HG03039 (cell line): ENCODE measurements around the gene JMY.
"Not testable (repeated sequence)": the region's sequence is repeated elsewhere in the genome, so short reads cannot be mapped to it uniquely, and the experiment has no call there.

Experiments
- ATAC-seq: cut with Tn5 transposase; IDR thresholded peaks from one replicate; pipeline ENCODE4 v1.9.1; 2021; ENCODE audit warnings: mild to moderate bottlenecking, moderate library complexity; ENCODE audit not compliant: unreplicated experiment

The JMY gene

DNA sequence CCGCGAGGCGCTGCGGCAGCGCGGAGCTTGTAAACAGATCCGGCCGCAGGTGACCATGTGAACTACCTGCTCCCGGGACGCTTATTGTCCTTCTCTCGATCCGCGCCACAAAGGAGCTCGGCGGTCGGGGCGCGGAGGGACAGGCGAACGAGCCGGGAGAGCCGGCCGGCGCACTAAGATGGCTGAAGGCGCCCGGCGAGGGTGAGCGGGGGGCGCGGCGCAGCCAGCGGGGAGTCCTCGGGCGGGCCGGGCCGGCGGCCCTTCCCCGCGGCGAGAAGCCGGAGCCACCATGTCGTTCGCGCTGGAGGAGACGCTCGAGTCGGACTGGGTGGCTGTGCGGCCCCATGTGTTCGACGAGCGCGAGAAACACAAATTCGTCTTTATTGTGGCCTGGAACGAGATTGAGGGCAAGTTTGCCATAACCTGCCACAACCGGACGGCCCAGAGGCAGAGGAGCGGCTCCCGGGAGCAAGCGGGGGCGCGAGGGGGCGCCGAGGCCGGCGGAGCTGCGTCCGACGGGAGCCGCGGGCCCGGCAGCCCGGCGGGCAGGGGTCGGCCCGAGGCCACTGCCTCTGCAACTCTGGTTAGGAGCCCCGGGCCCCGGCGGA lies 535 bp downstream of the JMY start:
- peak; percentile 23 for ATAC-seq

DNA sequence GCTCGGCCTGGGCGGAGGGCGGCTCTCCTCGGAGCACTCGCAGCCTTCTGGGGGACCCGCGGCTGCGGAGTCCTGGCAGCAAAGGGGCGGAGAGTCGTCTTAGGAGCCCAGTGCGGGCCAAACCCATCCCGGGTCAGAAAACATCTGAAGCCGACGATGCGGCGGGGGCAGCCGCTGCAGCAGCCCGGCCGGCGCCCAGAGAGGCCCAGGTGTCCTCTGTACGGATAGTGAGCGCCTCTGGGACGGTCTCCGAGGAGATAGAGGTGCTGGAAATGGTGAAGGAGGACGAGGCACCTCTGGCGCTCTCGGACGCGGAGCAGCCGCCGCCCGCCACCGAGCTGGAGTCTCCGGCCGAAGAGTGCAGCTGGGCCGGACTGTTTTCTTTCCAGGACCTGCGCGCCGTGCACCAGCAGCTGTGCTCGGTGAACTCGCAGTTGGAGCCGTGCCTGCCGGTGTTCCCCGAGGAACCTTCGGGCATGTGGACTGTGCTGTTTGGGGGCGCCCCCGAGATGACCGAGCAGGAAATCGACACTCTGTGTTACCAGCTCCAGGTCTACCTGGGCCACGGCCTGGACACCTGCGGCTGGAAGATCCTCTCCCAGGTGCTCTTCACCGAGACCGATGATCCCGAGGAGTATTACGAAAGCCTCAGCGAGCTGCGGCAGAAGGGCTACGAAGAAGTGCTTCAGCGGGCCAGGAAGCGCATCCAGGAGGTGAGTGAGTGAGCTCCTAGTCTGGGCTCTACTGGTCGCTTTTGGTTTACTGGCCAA lies 1.2 kb downstream of the JMY start:
- ATAC-seq, result peak; percentile 15

DNA sequence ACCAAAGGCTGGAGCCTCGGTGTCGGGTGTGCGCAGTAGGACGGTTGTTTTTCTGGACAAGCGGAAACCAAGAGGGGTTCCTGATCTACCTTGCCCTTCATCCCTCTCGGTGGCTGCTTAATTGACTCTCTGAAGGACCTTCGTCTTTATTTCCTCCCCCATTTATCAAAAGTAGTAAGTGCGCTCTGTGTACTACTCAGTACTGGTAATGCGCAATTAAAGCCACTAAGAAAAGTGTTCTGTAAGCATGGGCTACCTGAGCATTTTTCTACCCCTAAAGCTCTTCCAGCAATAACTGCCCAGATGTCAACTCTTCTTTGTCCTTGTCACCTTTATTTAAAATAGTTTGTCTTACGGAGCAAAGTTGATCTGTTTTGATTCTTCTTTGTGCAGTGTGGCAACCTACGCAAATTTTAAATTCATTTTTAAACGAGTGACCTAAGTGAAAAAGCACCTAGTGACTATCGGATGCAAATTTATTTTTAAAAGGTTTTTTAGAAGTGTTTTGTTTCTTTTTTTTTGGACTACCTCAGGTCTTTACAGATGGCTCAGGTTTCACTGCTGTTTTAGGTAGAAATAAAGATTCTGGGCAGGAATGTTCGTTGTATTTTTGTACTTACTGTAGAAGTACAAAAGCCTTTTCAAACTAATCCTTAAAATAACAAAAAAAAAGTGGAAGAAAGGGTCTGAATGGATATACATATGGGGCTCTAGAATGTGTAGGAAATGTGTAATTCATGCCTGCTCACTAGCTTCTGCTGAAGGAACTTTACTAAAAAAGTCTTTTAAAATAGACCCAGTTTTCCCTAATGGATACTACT lies 2.0 kb downstream of the JMY start:
- ATAC-seq, result no peak

DNA sequence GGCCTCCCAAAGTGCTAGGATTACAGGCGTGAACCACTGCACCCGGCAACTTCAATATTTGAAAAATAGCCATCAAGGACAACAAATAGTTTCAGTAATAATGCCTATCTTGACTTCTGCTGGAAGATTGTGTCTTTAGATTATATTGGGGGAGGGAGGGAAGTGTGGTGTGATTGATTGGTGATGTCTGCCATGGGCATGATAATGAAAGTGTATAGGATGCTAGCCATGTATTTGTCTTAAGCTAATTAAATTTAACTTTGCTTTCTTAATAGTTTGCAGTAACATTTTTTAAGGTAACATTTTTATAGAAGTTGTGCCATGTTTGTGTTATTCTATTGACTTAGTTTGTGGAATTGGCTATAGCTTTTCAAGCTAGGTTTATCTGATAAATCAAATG lies 4.6 kb downstream of the JMY start:
- no peak for ATAC-seq

DNA sequence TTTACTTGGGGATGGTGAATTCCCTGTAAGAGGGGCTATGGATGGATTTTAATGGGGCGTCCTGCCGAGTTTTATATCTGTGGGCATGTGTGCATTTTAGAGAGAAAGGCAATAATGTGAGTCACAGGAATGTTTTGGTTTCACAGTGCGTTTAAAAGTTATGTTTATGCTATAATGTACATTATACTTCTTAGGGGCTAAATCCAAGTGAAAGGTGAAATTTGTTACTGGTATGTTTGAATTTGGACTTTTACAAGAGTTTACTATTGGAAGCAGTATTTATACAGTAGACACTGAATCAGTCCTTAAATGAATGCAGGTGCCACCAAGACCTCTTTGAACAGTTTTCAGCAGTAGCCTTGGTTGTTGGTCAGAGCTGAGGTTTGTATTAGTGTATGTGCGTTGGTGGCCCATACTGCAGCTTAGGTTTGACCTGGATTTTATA lies 5.6 kb downstream of the JMY start:
- ATAC-seq, result no peak

DNA sequence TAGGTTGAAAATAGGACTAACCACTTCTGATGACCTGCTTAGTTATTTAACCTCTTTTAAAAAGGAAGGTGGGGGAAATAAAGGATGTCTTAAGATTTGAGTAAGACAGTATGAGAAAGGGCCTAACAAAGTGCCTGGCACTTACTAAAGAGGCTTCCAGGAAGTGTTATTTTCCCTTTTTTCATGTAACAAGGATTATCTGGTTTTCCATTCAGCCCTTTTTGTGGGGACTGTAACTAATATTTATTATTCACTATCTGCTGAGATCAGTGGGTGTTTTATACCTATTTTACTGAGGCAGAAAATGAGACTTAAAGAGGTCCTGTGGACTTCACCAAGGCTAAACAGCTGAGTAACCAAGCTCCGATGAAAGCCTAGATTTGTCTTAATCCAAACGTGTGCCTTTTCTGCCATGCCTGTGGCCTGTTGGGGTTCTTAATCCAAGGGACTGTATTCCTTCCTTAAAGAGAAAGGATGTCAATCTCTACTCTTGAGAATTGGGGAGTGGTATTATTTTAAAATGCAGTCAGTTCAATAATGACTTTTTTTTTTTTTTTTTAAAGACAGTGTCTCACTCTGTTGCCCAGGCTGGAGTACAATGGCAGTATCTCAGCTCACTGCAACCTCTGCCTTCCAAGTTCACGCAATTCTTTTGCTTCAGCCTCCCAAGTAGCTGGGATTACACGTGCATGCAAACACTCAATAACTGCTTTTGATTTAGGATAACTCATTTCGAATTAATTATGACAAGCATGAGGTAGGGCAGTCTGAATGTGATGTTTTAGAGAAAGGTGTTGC lies 6.5 kb downstream of the JMY start:
- ATAC-seq, result no peak

DNA sequence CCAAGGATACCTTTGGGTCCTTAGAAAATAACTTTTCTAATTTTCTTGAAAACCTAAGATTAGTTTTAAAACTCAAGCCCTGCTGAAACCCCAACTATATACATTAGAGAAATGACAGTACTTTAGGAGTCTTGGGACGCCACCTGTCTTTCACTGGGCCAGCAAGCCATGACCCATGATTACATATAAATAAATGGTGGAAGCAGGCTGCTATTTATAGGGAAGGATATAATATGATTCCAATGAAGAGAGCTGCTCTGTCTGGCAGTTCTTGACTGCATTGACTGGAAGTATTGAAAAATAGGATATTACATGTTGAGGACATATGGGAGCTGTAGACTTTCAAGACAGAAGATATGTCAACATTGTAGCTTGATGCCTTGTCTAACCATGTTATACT lies 7.3 kb downstream of the JMY start:
- ATAC-seq, result no peak

DNA sequence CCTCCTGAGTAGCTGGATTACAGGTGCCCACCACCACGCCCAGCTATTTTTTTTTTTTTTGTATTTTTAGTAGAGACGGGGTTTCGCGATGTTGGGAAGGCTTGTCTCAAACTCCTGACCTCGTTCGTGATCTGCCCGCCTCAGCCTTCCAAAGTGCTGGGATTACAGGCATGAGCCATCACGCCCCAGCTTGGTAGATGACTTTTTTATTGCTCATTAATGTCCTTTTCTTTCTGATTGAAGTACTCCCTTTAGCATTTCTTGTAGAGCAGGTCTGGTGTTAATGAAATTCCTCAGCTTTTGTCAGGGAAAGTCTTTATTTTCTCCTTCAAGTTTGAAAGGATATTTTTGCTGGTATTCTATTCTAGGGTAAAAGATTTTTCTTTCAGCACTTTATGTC lies 18.1 kb downstream of the JMY start:
- ATAC-seq, result not testable (repeated sequence)

DNA sequence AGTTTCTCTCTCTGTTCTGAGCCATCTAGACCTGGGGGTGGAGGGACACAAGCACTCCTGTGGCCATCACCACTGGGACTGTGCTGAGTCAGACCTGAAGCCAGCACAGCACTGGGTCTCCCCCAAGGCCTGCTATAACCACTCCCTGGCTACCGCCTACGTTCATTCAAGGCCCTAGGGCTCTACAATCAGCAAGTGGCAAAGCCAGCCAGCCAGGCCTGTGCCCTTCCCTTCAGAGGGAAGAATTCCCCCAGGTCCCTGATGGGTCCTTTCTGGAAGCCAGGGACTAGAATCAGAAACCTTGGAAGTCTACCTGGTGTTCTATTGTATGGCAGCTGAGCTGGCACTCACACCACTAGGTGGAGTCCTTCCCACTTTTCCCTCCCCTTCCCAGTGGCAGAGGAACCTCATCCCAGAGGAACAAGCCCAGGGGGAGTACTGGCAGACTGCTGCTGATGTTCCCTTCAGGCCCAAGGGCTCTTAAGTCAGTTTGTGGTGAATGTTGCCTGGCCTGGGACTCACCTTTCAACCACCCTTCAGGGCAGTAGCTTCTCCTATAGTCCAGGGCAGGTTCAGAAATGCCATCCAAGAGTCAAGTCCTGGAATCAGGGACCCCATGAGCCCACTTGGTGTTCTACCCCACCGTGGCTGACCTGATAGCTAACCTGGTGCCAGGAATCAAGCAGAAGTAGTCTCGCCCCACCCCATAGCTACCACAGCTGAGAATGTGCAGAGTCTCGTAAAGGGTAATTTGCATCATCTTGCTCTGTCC lies 20.0 kb downstream of the JMY start:
- ATAC-seq, result peak; percentile 76

DNA sequence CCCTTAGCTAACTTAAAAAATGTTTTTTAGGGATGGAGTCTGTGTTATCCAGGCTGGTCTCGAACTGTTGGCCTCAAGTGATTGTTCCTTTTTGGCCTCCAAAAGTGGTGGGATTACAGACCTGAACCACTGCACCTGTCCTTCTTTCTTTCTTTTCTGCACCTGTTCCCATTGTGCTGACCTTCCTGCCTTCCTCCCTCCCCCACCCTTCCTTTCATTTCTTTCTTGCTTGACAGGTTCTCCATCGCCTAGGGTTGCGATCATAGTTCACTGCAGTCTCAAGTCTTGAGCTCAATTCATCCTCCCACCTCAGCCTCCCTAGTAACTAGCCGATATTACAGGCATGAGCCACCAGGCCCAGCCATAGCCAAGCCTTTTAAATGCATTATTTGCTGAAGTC lies 20.6 kb downstream of the JMY start:
- no peak for ATAC-seq

DNA sequence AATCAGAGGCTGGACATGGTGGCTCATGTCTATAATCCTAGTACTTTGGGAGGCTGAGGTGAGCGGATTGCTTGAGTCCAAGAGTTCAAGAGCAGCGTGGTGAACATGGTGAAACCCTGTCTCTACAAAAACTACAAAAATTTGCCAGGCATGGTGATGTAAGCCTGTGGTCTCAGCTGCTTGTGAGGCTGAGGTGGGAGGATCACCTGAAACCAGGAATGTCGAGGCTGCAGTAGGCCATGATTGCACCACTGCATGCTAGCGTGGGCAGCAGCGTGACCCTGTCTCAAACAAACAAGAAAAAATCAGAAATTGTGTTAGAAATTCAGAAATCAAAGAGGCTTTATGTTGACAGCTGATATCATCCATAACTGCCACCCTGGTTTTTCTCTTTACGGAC lies 21.4 kb downstream of the JMY start:
- ATAC-seq, result no peak

DNA sequence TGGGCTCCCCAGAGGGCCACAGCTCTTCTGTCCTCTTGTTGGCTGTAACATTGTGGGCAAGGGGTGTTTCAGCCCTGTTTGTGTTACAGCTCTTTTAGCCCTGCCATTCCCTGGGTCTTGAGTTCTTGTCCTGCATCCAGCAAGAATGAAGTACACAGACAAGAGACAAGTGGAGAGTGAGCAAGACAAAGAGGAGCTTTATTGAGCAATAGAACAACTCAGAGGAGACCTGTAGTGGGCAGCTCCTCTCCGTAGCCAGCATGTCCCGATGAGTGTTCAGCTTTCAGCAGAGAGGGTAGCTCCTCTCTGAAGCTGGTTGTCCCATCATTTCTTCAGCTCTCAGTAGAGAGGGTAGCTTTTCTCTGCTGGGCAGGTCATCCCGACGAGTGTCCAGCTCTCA lies 22.9 kb downstream of the JMY start:
- no peak for ATAC-seq

DNA sequence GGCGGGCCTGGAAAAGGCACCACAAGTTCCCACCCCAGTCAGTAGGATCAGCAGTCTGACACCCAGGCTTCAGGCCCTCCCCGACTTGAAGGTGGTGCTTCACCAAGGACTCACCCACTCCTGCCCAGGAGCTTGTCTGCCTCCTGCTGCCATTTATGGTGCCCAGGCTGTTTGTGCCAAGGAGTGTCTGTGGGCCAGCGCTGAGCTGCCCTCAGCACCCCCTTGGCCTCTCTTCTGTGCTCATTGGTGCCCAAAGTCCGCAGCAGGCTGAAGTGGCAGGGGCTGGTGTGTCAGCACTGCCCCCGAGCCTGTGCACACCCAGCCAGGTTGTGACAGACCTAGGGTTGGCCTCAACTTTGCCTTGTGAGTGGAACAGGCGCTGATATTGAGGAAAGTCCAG lies 23.5 kb downstream of the JMY start:
- no peak for ATAC-seq

DNA sequence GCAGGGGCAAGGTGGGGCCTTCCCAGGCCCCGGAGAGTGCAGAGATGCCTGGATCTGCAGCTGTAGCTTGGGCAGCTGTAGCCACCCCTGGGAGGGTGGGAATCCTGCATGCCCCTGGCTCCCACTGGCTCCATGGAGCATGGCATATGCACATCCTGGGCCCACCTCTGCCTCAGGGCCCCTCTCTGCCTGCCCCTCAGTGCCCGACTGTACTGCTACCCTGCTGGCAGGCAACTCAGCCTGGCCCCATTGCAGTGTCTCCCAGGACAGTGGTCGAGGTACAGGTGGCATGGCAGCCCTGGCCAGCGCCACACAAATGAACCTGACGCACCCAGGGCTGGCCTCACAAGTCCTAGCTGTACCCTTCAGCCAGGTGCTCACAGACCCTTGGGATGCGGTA lies 23.9 kb downstream of the JMY start:
- ATAC-seq, result no peak

DNA sequence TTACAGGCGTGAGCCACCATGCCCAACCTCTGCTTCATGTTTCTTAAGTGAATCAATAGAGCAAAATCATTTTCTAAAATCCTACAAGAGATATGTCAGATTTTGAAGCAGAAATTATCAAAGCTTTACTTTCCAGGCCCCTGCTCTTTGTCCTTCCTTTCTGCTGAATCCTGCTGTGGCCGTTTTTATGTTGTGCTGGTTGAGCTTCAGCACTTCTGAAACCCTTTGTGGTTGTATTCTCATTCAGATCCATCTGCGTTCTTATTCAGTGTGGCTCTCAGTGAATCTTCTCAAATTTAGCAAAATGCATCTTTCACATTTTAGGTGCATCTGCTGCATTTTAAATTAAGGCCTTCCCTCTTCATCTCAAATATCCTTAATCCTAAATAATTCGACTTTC lies 26.0 kb downstream of the JMY start:
- no peak for ATAC-seq

DNA sequence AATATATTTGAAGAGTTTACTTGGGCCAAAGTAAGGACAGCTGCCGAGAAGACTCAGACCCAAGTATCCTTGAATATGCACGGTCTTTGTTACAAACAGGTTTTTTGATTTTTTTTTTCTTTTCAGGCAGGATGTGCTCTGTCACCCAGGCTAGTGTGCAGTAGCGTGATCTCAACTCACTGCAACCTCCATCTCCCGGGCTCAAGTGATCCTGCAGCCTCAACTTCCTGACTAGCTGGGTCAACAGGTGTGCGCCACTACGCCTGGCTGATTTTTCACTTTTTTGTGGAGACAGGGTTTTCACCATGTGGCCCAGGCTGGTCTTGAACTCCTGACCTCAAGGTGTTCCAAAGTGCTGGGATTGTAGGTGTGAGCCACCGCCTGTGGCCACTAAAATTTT lies 27.4 kb downstream of the JMY start:
- ATAC-seq, result no peak

DNA sequence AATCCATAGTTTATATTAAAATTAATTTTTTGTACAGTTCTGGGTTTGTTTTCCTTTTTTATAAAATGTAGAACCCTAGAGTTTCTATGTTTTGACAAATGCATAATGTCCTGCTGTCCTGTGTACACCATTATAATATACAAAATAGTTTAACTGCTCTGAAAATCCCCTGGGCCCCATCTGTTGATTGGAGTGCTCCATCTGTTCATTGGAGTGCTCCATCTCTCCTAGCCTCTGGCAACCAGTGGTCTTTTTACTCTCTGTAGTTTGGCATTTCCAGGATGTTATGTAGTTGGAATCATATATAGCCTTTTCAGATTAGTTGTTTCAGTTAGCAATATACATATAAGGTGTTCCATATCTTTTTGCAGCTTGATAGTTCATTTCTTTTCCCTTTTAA lies 31.2 kb downstream of the JMY start:
- ATAC-seq, result no peak

DNA sequence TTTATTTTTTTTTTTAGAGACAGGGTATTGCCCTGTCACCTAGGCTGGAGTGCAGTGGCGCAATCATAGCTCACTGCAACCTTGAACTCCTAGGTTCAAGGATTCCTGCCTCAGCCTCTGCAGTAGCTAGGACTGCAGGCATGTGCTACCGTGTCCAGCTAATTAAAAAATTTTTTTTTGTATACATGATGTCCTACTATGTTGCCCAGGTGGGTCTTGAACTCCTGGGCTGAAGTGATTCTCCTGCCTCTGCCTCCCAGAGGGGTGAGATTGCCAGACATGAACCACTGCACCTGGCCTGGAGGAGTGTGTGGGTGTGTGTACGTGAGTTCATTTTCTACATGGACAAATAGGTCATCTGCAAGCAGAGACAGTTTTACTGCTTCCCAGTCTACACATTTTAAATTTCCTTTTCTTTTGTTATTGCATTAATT lies 33.8 kb downstream of the JMY start:
- no peak for ATAC-seq

DNA sequence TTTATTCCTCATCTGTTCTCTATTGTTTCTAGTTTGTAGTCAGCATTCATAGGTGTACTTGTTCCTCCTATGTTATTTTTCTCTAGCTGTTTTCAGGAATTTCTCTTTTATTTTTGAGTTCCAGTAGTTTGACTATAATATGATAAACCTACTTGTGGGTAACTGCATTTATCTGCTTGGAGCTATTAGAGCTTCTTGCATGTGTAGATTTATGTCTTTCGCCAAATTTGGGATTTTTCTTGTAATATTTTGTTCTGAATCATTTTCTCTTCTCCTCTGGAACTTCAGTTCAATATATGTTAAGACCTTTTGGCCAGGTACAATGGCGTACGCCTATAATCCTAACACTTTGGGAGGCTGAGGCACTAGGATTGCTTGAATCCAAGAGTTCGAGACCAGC lies 37.4 kb downstream of the JMY start:
- ATAC-seq, result no peak

DNA sequence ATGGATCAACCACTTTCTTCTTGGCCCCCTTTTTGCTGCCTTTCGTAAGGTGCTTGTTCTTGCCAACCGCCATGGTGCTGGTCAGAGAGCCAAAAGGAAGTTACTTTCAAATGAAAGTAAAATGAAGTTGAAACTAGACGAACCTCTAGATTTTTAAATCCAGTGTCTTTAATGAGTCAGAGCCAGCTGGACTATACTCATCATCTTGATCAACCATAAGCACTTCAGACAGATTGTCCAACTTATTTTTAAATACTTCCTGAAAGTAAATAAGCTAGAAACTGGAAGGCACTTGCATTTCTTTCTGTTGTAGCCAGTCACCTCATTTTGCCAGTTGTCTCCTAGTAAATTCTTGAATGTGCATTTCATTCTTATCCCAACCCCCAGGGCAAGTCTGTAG lies 48.9 kb downstream of the JMY start:
- ATAC-seq, result no peak
